ENCODE data around the gene ENOX1. TPM values are rescaled to one million over a fixed set of nuclear protein-coding genes. Genes with fewer than 3 reads are reported as not detected.

ENOX1 gene
- polyA plus RNA-seq, 2 of the 4 experiments (the other 2 are of a cell fraction): 0.28 to 0.41 TPM

- Histone ChIP-seq H3K4me3 (no peak overlapping the region), H3K4me2 (no peak overlapping the region), H3K9me3 (no peaks in the 10 kb centered on the region), H3K4me1 (no peaks in the 10 kb centered on the region), H3K27ac (no peak overlapping the region)
- no peak for TF ChIP-seq FOSL2 (IDR thresholded peaks at IDR 0.05)
- no peak for TF ChIP-seq FOSL2 (CRISPR knock-in tag; IDR thresholded peaks at IDR 0.05)
- TF ChIP-seq CEBPB (IDR thresholded peaks at IDR 0.05): no peak
- no peak for TF ChIP-seq RNF2 (IDR thresholded peaks at IDR 0.05; ENCODE audit: borderline replicate concordance, low read depth)
- no peak for TF ChIP-seq SREBF2 (IDR thresholded peaks at IDR 0.05)
- no peak for TF ChIP-seq JUNB (IDR thresholded peaks at IDR 0.05)
- no peak for TF ChIP-seq SMC3 (IDR thresholded peaks at IDR 0.05)
- DNase-seq (ENCODE audit: low read depth in 1 of 2, low spot score in 1 of 2) (no peak), FAIRE-seq (no peak), ATAC-seq (no peak)
- ChIA-PET CTCF (interaction anchor here (0.6 kb wide), 1 partner anchor 11 kb away, joined by 3 read pairs; no protein-coding TSS in a partner anchor), POLR2A (no interaction called here)
- WGBS (ENCODE audit: missing lambda C conversion rate): 19% methylated on average over 2 of the region's 2 CpGs
Measured at GRCh38 chr13:43764349-43764748, 22.4 kb downstream of the ENOX1 start.

DNA sequence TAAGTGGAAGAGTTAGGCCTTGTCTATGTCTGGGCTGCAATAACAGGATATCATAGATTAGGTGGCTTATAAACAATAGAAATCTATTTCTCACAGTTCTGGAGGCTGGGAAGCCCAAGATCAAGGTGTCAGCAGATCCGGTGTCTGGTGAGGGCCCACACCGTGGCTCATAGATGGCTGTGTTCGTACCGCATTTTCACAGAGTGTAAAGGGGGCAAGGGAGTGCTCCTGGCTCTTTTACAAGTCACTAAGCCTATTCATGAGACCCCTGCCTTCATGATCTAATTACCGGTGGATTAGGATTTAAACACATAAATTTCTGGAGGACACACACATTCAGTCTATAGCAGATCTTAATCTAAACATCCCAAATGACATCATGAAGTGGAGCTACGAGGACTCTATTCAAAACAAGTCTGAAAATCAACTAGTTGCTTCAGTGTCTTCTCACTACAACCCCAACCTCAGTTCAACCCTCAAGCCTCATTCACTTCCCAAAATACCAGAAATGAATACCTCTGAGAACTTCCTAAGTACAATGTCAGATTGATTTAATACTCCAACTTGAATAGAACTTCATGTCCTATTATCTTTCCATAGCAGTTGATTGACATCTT, 23.5 kb downstream of the ENOX1 start:
- no peak overlapping the region for H3K27ac ChIP-seq
- ChIA-PET CTCF (no interaction called here), POLR2A (no interaction called here)
- no peak overlapping the region for H3K4me3 ChIP-seq
- DNase-seq (ENCODE audit: low read depth in 1 of 2, low spot score in 1 of 2): no peak
- no peaks in the 10 kb centered on the region for H3K9me3 ChIP-seq
- no peak overlapping the region for H3K4me2 ChIP-seq
- H3K4me1 ChIP-seq: no peaks in the 10 kb centered on the region
- TF ChIP-seq NPAS2 (CRISPR knock-in tag; IDR thresholded peaks at IDR 0.05; ENCODE audit: borderline replicate concordance) (no peak), NFE2L2 (conservative IDR thresholded peaks at IDR 0.05; ENCODE audit: low read length) (no peak), NR3C1 (IDR thresholded peaks at IDR 0.05) (no peak), MAZ (IDR thresholded peaks at IDR 0.05; ENCODE audit: borderline replicate concordance, low read depth, low read length) (no peak), POLR2AphosphoS2 (conservative IDR thresholded peaks at IDR 0.05; ENCODE audit: low read length) (no peak), RARB (CRISPR knock-in tag; IDR thresholded peaks at IDR 0.05) (no peak), SMC3 (IDR thresholded peaks at IDR 0.05) (no peak), EHF (CRISPR knock-in tag; IDR thresholded peaks at IDR 0.05) (no peak), ZNF302 (CRISPR knock-in tag; IDR thresholded peaks at IDR 0.05) (no peak), ZSCAN20 (CRISPR knock-in tag; IDR thresholded peaks at IDR 0.05) (no peak), JUN (IDR thresholded peaks at IDR 0.05) (no peak), SREBF2 (IDR thresholded peaks at IDR 0.05) (no peak), CBX2 (IDR thresholded peaks at IDR 0.05; ENCODE audit: borderline replicate concordance, low read depth) (no peak), PBX3 (IDR thresholded peaks at IDR 0.05) (no peak), MAFK (IDR thresholded peaks at IDR 0.05; ENCODE audit: partially characterized antibody) (no peak)
- TF ChIP-seq, protein P1, sequence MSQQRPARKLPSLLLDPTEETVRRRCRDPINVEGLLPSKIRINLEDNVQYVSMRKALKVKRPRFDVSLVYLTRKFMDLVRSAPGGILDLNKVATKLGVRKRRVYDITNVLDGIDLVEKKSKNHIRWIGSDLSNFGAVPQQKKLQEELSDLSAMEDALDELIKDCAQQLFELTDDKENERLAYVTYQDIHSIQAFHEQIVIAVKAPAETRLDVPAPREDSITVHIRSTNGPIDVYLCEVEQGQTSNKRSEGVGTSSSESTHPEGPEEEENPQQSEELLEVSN (IDR thresholded peaks at IDR 0.05; ENCODE audit: borderline replicate concordance, low read depth): no peak
- FAIRE-seq: no peak
- 68% methylated on average over 6 of the region's 6 CpGs for WGBS (ENCODE audit: missing lambda C conversion rate)
- no peak for ATAC-seq

DNA sequence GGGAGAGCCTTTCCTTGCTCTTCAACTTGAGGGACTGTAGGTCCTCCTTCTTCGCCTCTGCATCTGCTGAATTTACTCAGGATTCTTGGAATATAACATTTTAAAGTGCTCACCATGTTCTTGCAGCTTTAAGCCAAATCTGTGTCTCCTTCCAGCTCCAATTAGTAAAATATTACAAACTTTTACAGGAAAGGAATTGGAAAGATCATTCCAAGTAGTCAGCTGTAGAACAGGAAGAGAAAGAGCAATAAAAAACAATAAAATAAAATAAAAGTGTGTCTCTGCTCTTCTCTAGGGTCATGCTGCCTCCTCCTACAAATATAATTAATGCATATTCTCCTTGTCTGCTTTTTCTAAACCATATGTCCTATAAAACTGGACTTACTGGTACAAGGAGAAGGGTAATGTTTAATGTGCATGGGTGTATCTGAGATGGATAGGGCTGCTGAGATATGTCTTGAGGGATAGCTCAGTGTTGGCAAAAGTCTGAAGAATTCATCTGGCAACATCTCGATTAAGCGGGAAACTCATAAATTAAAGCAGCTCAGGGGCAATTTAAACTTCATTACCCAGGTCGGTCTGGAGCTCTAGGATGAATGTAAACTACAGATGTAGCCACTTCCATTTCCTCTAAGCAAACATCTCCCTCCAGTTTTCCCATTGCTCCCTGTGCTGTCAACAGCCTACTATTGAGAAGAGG, 25.0 kb downstream of the ENOX1 start:
- ChIA-PET CTCF (interaction anchor here (1.1 kb wide), 1 partner anchor 1166 kb away, joined by 3 read pairs; no protein-coding TSS in a partner anchor), POLR2A (no interaction called here)
- Histone ChIP-seq H3K9me3 (no peaks in the 10 kb centered on the region), H3K4me1 (no peaks in the 10 kb centered on the region), H3K4me2 (no peak overlapping the region), H3K27ac (no peak overlapping the region), H3K4me3 (no peak overlapping the region)
- 63% methylated on average over 4 of the region's 4 CpGs for WGBS (ENCODE audit: missing lambda C conversion rate)
- ATAC-seq (no peak), FAIRE-seq (no peak), DNase-seq (ENCODE audit: low read depth in 1 of 2, low spot score in 1 of 2) (no peak)
- TF ChIP-seq TP53 (CRISPR knock-in tag; IDR thresholded peaks at IDR 0.05) (no peak), RAD21 (conservative IDR thresholded peaks at IDR 0.05 in 1 of 2, IDR thresholded peaks at IDR 0.05 in 1 of 2) (no peak), HOXB5 (CRISPR knock-in tag; IDR thresholded peaks at IDR 0.05) (no peak), POLR2A (IDR thresholded peaks at IDR 0.05; ENCODE audit: low read length) (no peak), FOXS1 (CRISPR knock-in tag; IDR thresholded peaks at IDR 0.05) (no peak), SMC3 (IDR thresholded peaks at IDR 0.05) (no peak), HES2 (IDR thresholded peaks at IDR 0.05) (no peak), ESRRA (IDR thresholded peaks at IDR 0.05; ENCODE audit: borderline replicate concordance, low read length) (no peak), MYC (IDR thresholded peaks at IDR 0.05; ENCODE audit: borderline replicate concordance, low read length) (no peak), EP300 (IDR thresholded peaks at IDR 0.05) (no peak), CBX2 (IDR thresholded peaks at IDR 0.05; ENCODE audit: borderline replicate concordance, low read depth) (no peak), FOSB (CRISPR knock-in tag; IDR thresholded peaks at IDR 0.05) (no peak), HEYL (CRISPR knock-in tag; IDR thresholded peaks at IDR 0.05) (no peak), EHMT2 (IDR thresholded peaks at IDR 0.05; ENCODE audit: low read depth) (no peak)
- TF ChIP-seq, protein P2, sequence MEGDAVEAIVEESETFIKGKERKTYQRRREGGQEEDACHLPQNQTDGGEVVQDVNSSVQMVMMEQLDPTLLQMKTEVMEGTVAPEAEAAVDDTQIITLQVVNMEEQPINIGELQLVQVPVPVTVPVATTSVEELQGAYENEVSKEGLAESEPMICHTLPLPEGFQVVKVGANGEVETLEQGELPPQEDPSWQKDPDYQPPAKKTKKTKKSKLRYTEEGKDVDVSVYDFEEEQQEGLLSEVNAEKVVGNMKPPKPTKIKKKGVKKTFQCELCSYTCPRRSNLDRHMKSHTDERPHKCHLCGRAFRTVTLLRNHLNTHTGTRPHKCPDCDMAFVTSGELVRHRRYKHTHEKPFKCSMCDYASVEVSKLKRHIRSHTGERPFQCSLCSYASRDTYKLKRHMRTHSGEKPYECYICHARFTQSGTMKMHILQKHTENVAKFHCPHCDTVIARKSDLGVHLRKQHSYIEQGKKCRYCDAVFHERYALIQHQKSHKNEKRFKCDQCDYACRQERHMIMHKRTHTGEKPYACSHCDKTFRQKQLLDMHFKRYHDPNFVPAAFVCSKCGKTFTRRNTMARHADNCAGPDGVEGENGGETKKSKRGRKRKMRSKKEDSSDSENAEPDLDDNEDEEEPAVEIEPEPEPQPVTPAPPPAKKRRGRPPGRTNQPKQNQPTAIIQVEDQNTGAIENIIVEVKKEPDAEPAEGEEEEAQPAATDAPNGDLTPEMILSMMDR (IDR thresholded peaks at IDR 0.05): no peak
